Muscle layer of duodenum (tissue), 2 donors: ENCODE measurements around the gene EPHA10.
A peak's percentile ranks its signal among the peaks of the same experiment; 100 is the strongest.
"Not testable (repeated sequence)": the region's sequence is repeated elsewhere in the genome, so short reads cannot be mapped to it uniquely, and the experiment has no call there.

ENCODE experiments used
- H3K27ac ChIP-seq: one replicate; pipeline ENCODE4 v1.7.0; 2013; ENCODE audit warnings: mild to moderate bottlenecking, low read length
- H3K27me3 ChIP-seq: one replicate; pipeline ENCODE4 v1.7.0; 2013; ENCODE audit warnings: low read depth, mild to moderate bottlenecking, control low read depth, low read length
- H3K36me3 ChIP-seq, 2 donors: one replicate each; pipeline ENCODE4 v1.7.0; 2013; ENCODE audit warnings: low read length in 2 of 2, control low read depth in 1 of 2, mild to moderate bottlenecking in 1 of 2; ENCODE audit not compliant: insufficient read depth in 2 of 2, control insufficient read depth in 1 of 2
- H3K4me1 ChIP-seq, 2 donors: one replicate each; pipeline ENCODE4 v1.7.0; 2013; ENCODE audit warnings: low read length in 2 of 2, mild to moderate bottlenecking in 2 of 2, control low read depth in 1 of 2, moderate library complexity in 1 of 2; ENCODE audit not compliant: insufficient read depth in 2 of 2, control insufficient read depth in 1 of 2
- H3K4me3 ChIP-seq, 2 donors: one replicate each; pipeline ENCODE4 v1.7.0; 2013; ENCODE audit warnings: low read length in 2 of 2, low read depth in 1 of 2, mild to moderate bottlenecking in 1 of 2
- H3K9me3 ChIP-seq, 2 donors: one replicate each; pipeline ENCODE4 v1.7.0; 2013; ENCODE audit warnings: low read length in 2 of 2, control low read depth in 1 of 2, mild to moderate bottlenecking in 1 of 2; ENCODE audit not compliant: control insufficient read depth in 1 of 2
- donor health status: healthy.

Gene EPHA10

GRCh38 chr1:37748565-37748964 lies 16.4 kb downstream of the EPHA10 start:
- Histone ChIP-seq H3K27ac (no peak overlapping the region), H3K4me1 (no peaks in the 10 kb centered on the region), H3K36me3 (no peaks in the 10 kb centered on the region), H3K27me3 (peaks cover 10% of the 10 kb centered on the region), H3K4me3 (no peak overlapping the region), H3K9me3 (peaks cover 0 to 9% of the 10 kb centered on the region in 2 donors)

- H3K27me3 ChIP-seq: no peaks in the 10 kb centered on the region
- H3K36me3 ChIP-seq: no peaks in the 10 kb centered on the region
- no peaks in the 10 kb centered on the region for H3K4me1 ChIP-seq
- H3K27ac ChIP-seq: no peak overlapping the region
- H3K9me3 ChIP-seq: peaks cover 0 to 9% of the 10 kb centered on the region in 2 donors
- no peak overlapping the region for H3K4me3 ChIP-seq
Measured at GRCh38 chr1:37746806-37747205, 18.1 kb downstream of the EPHA10 start.

GRCh38 chr1:37741662-37742061 lies 23.3 kb downstream of the EPHA10 start:
- Histone ChIP-seq H3K27ac (no peak overlapping the region), H3K4me3 (no peak overlapping the region), H3K4me1 (no peaks in the 10 kb centered on the region), H3K9me3 (peaks cover 0 to 6% of the 10 kb centered on the region in 2 donors), H3K36me3 (no peaks in the 10 kb centered on the region), H3K27me3 (no peaks in the 10 kb centered on the region)

GRCh38 chr1:37741130-37741529 lies 23.8 kb downstream of the EPHA10 start:
- no peaks in the 10 kb centered on the region for H3K36me3 ChIP-seq
- no peak overlapping the region for H3K27ac ChIP-seq
- no peak overlapping the region for H3K4me3 ChIP-seq
- H3K9me3 ChIP-seq: peaks cover 0 to 4% of the 10 kb centered on the region in 2 donors
- no peaks in the 10 kb centered on the region for H3K4me1 ChIP-seq
- H3K27me3 ChIP-seq: no peaks in the 10 kb centered on the region

GRCh38 chr1:37739222-37739621 lies 25.7 kb downstream of the EPHA10 start:
- no peak overlapping the region for H3K4me3 ChIP-seq
- no peaks in the 10 kb centered on the region for H3K36me3 ChIP-seq
- H3K9me3 ChIP-seq: peaks cover 0 to 4% of the 10 kb centered on the region in 2 donors
- H3K4me1 ChIP-seq: no peaks in the 10 kb centered on the region
- peaks cover 11% of the 10 kb centered on the region for H3K27me3 ChIP-seq
- no peak overlapping the region for H3K27ac ChIP-seq

GRCh38 chr1:37738619-37739018 lies 26.3 kb downstream of the EPHA10 start:
- not testable (repeated sequence) for H3K27ac ChIP-seq, H3K36me3 ChIP-seq, H3K4me3 ChIP-seq, H3K4me1 ChIP-seq, H3K9me3 ChIP-seq
- peaks cover 11% of the 10 kb centered on the region for H3K27me3 ChIP-seq

- H3K4me3 ChIP-seq, H3K36me3 ChIP-seq, H3K4me1 ChIP-seq, H3K9me3 ChIP-seq, H3K27ac ChIP-seq: not testable (repeated sequence)
- H3K27me3 ChIP-seq: peaks cover 11% of the 10 kb centered on the region
Measured at GRCh38 chr1:37737975-37738374, 26.9 kb downstream of the EPHA10 start.

- Histone ChIP-seq H3K4me3 (peak overlapping the region in 1 of 2 donors; percentile 21), H3K27ac (no peak overlapping the region), H3K27me3 (peaks cover 11% of the 10 kb centered on the region), H3K36me3 (no peaks in the 10 kb centered on the region), H3K4me1 (no peaks in the 10 kb centered on the region), H3K9me3 (peaks cover 0 to 4% of the 10 kb centered on the region in 2 donors)
Measured at GRCh38 chr1:37734629-37735591, 30.0 kb downstream of the EPHA10 start.

- Histone ChIP-seq H3K4me1 (no peaks in the 10 kb centered on the region), H3K27ac (no peak overlapping the region), H3K9me3 (peaks cover 0 to 3% of the 10 kb centered on the region in 2 donors), H3K4me3 (no peak overlapping the region), H3K27me3 (peaks cover 11% of the 10 kb centered on the region), H3K36me3 (no peaks in the 10 kb centered on the region)
Measured at GRCh38 chr1:37732111-37732780, 32.7 kb downstream of the EPHA10 start.

- Histone ChIP-seq H3K9me3 (no peaks in the 10 kb centered on the region), H3K27ac (no peak overlapping the region), H3K4me3 (no peak overlapping the region), H3K27me3 (peaks cover 15% of the 10 kb centered on the region), H3K4me1 (no peaks in the 10 kb centered on the region), H3K36me3 (no peaks in the 10 kb centered on the region)
Measured at GRCh38 chr1:37731312-37732019, 33.5 kb downstream of the EPHA10 start.

GRCh38 chr1:37730376-37730775 lies 34.5 kb downstream of the EPHA10 start:
- Histone ChIP-seq H3K27me3 (peaks cover 13% of the 10 kb centered on the region), H3K4me3 (no peak overlapping the region), H3K36me3 (no peaks in the 10 kb centered on the region), H3K9me3 (no peaks in the 10 kb centered on the region), H3K27ac (no peak overlapping the region), H3K4me1 (no peaks in the 10 kb centered on the region)
